A673 (cell line): ENCODE data around the gene SEMA6A. TPM values are rescaled to one million over a fixed set of nuclear protein-coding genes. Genes with fewer than 3 reads are reported as not detected.

ENCODE experiments used
- BruUV-seq: library from RNA; stranded (reverse); fragments of 400-500 nt; replicated peaks from 2 replicates; lab custom pipeline; 2021; lab: Mats Ljungman, UMichigan
- CTCF ChIA-PET: fragments of 300-600 bp; sonication (Branson Sonifier 250); formaldehyde crosslinking; loops from one replicate; lab custom pipeline; 2022; ENCODE audit warnings: antibody characterized with exemption; lab: Charles Lee
- POLR2A ChIA-PET: fragments of 300-600 bp; sonication (Branson Sonifier 250); formaldehyde crosslinking; loops from one replicate; lab custom pipeline; 2022; ENCODE audit warnings: antibody characterized with exemption; ENCODE audit not compliant: low non-redundant PET; lab: Charles Lee
- DNase-seq: peaks from one replicate; pipeline ENCODE4 v3.0.0-alpha.2; 2015; ENCODE audit warnings: low spot score
- H3K27ac ChIP-seq: fragments of 200-600 bp; sonication (generic); 2 replicates; pipeline ENCODE4 v1.5.1; 2016; ENCODE audit warnings: mixed run types, low read depth, mild to moderate bottlenecking, mixed read lengths, antibody characterized with exemption, low read length; ENCODE audit not compliant: poor library complexity, severe bottlenecking
- H3K27me3 ChIP-seq: fragments of 200-600 bp; sonication (generic); replicated peaks from 2 replicates; pipeline ENCODE4 v1.6.1; 2017; ENCODE audit warnings: mixed run types, low read depth, mild to moderate bottlenecking, mixed read lengths, antibody characterized with exemption, low read length; ENCODE audit not compliant: insufficient read depth, poor library complexity
- H3K36me3 ChIP-seq: fragments of 200-600 bp; sonication (generic); 2 replicates; pipeline ENCODE4 v1.6.1; 2016; ENCODE audit warnings: mixed run types, mild to moderate bottlenecking, mixed read lengths, antibody characterized with exemption, low read length; ENCODE audit not compliant: insufficient read depth, poor library complexity, severe bottlenecking
- H3K4me1 ChIP-seq: fragments of 200-600 bp; sonication (generic); 2 replicates; pipeline ENCODE4 v1.6.1; 2017; ENCODE audit warnings: mixed run types, mild to moderate bottlenecking, mixed read lengths, antibody characterized with exemption, low read length; ENCODE audit not compliant: insufficient read depth, poor library complexity, severe bottlenecking
- H3K4me3 ChIP-seq: fragments of 200-600 bp; sonication (generic); 2 replicates; pipeline ENCODE4 v1.5.1; 2016; ENCODE audit warnings: low read depth, mixed run types, mild to moderate bottlenecking, mixed read lengths, low read length; ENCODE audit not compliant: poor library complexity, severe bottlenecking
- H3K9me3 ChIP-seq: fragments of 200-600 bp; sonication (generic); 2 replicates; pipeline ENCODE4 v1.6.1; 2016; ENCODE audit warnings: mixed run types, low read depth, mild to moderate bottlenecking, mixed read lengths, antibody characterized with exemption, low read length; ENCODE audit not compliant: poor library complexity, severe bottlenecking
- EZH2 ChIP-seq: fragments of 200-600 bp; sonication (generic); IDR thresholded peaks from 2 replicates; pipeline ENCODE4 v1.6.1; 2017; ENCODE audit warnings: borderline replicate concordance, low read depth, mild to moderate bottlenecking, mixed read lengths, antibody characterized with exemption, low read length; ENCODE audit not compliant: poor library complexity, severe bottlenecking
- intact Hi-C: fragments of 100-400 bp; cut with micrococcal nuclease; formaldehyde crosslinking; loops from one replicate; pipeline ENCODE4 v1.10.0; 2022; ENCODE audit not compliant: unreplicated experiment
- total RNA-seq: library from RNA; stranded (reverse); gene quantifications from 2 replicates; pipeline ENCODE4 v1.2.3, GENCODE V29; 2021
- TF ChIP-seq, protein P1 (sequence below): fragments of 300-800, 200-600 bp; sonication (generic); conservative IDR thresholded peaks from 2 replicates; pipeline ENCODE4 v1.5.1; 2017; ENCODE audit warnings: low read depth, mild to moderate bottlenecking, antibody characterized with exemption, low read length, moderate library complexity, mixed read lengths

The SEMA6A gene
- total RNA-seq, 1 experiment from 2014 or later, result 10.6 TPM

GRCh38 chr5:116532762-116533525 lies 41.7 kb downstream of the SEMA6A start:
- no TSS peak for BruUV-seq
- TF ChIP-seq, protein P1, sequence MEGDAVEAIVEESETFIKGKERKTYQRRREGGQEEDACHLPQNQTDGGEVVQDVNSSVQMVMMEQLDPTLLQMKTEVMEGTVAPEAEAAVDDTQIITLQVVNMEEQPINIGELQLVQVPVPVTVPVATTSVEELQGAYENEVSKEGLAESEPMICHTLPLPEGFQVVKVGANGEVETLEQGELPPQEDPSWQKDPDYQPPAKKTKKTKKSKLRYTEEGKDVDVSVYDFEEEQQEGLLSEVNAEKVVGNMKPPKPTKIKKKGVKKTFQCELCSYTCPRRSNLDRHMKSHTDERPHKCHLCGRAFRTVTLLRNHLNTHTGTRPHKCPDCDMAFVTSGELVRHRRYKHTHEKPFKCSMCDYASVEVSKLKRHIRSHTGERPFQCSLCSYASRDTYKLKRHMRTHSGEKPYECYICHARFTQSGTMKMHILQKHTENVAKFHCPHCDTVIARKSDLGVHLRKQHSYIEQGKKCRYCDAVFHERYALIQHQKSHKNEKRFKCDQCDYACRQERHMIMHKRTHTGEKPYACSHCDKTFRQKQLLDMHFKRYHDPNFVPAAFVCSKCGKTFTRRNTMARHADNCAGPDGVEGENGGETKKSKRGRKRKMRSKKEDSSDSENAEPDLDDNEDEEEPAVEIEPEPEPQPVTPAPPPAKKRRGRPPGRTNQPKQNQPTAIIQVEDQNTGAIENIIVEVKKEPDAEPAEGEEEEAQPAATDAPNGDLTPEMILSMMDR, result no peak
- ChIA-PET CTCF (no interaction called here), POLR2A (no interaction called here)
- intact Hi-C loops, result no loop called here
- no peaks in the 10 kb centered on the region for H3K36me3 ChIP-seq
- no peak overlapping the region for H3K4me3 ChIP-seq
- no peaks in the 10 kb centered on the region for H3K27me3 ChIP-seq
- no peaks in the 10 kb centered on the region for H3K4me1 ChIP-seq
- no peak for DNase-seq
- no peak overlapping the region for H3K27ac ChIP-seq
- H3K9me3 ChIP-seq, result no peaks in the 10 kb centered on the region

DNA sequence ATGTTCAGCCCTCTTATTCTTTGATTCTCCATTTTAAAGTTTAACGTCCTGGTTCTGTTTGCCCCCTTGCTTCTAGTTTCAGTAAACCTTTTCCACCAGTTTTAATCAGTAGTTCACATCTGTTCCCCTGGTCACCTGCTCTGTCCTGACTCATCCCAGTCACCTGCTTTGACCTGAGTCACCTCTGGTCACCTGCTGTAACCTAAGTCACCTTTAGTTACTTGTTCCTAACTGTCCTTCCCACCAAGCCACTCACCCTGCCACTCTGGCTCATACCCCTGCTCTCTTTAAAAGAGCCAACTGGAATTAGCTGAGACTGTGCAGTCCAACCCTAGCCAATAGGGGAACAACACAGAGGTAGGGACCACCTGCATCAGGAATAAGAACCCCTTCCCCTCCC lies 43.0 kb downstream of the SEMA6A start:
- BruUV-seq, result no TSS peak
- no peaks in the 10 kb centered on the region for H3K36me3 ChIP-seq
- TF ChIP-seq, protein P1, result no peak
- TF ChIP-seq EZH2, result no peak
- ChIA-PET CTCF (no interaction called here), POLR2A (no interaction called here)
- intact Hi-C loops, result no loop called here
- no peak overlapping the region for H3K4me3 ChIP-seq
- H3K27me3 ChIP-seq, result no peaks in the 10 kb centered on the region
- no peak overlapping the region for H3K27ac ChIP-seq
- no peaks in the 10 kb centered on the region for H3K4me1 ChIP-seq
- DNase-seq, result no peak
- no peaks in the 10 kb centered on the region for H3K9me3 ChIP-seq

GRCh38 chr5:116531117-116531516 lies 43.5 kb downstream of the SEMA6A start:
- ChIA-PET CTCF (no interaction called here), POLR2A (no interaction called here)
- intact Hi-C loops, result no loop called here
- H3K27me3 ChIP-seq, result no peaks in the 10 kb centered on the region
- no peak for DNase-seq
- no peaks in the 10 kb centered on the region for H3K4me1 ChIP-seq
- TF ChIP-seq, protein P1, result no peak
- TF ChIP-seq EZH2, result no peak
- no TSS peak for BruUV-seq
- H3K27ac ChIP-seq, result no peak overlapping the region
- no peak overlapping the region for H3K4me3 ChIP-seq
- no peaks in the 10 kb centered on the region for H3K9me3 ChIP-seq
- H3K36me3 ChIP-seq, result no peaks in the 10 kb centered on the region
